T-cell (primary cell): ENCODE measurements around the gene LTB4R. TPM values are rescaled to one million over a fixed set of nuclear protein-coding genes. Genes with fewer than 3 reads are reported as not detected.
A peak's percentile ranks its signal among the peaks of the same experiment; 100 is the strongest.

Source experiments
- ATAC-seq, 4 experiments: fragments of 200-7000 bp in 3 of 4; fragments of 150-1000 bp in 1 of 4; cut with Tn5 transposase; replicated peaks in 1 of 4; 1 replicate in 3 of 4; 2 replicates in 1 of 4; pipeline ENCODE4 v1.10.0; 2021; ENCODE audit warnings: moderate library complexity in 3 of 4, mild to moderate bottlenecking in 2 of 4, moderate number of reproducible peaks in 1 of 4
- CTCF ChIA-PET, 2 donors: fragments of 300-600 bp; sonication (Branson Sonifier 250); formaldehyde crosslinking; loops; one replicate each; lab custom pipeline; 2022; ENCODE audit warnings: antibody characterized with exemption in 2 of 2; lab: Charles Lee
- POLR2A ChIA-PET, 2 donors: fragments of 300-600 bp; sonication (Branson Sonifier 250); formaldehyde crosslinking; loops; one replicate each; lab custom pipeline; 2022; ENCODE audit warnings: antibody characterized with exemption in 2 of 2; lab: Charles Lee
- DNase-seq, 35 experiments: peaks; one replicate each; pipeline versions ENCODE4 v3.0.0 to v3.0.0-alpha.2; 2013 to 2023
- H3K27ac ChIP-seq: one replicate; pipeline ENCODE4 v1.5.1; 2013; ENCODE audit warnings: low read length
- H3K27me3 ChIP-seq, 2 experiments: replicated peaks in 1 of 2; 1 replicate in 1 of 2; 2 replicates in 1 of 2; pipeline versions ENCODE4 v1.6.1 to v1.7.0; 2013; ENCODE audit warnings: low read length in 1 of 2, mixed read lengths in 1 of 2; ENCODE audit not compliant: control insufficient read depth in 2 of 2, insufficient read depth in 2 of 2; ENCODE audit errors: extremely low read depth in 1 of 2
- H3K36me3 ChIP-seq, 2 donors: 1 replicate in 1 of 2; 2 replicates in 1 of 2; pipeline versions ENCODE4 v1.6.1 to v1.7.0; 2013; ENCODE audit warnings: low read length in 1 of 2; ENCODE audit not compliant: control insufficient read depth in 2 of 2, insufficient read depth in 1 of 2; ENCODE audit errors: extremely low read depth in 1 of 2
- H3K4me1 ChIP-seq, 2 experiments: 1 replicate in 1 of 2; 2 replicates in 1 of 2; pipeline versions ENCODE4 v1.6.1 to v1.7.0; 2013; ENCODE audit warnings: low read length in 2 of 2, mixed read lengths in 1 of 2; ENCODE audit not compliant: insufficient read depth in 2 of 2, control insufficient read depth in 1 of 2; ENCODE audit errors: extremely low read depth in 1 of 2
- H3K4me3 ChIP-seq, 2 donors: 1 replicate in 1 of 2; 2 replicates in 1 of 2; pipeline versions ENCODE4 v1.5.1 to v1.7.0; 2013; ENCODE audit warnings: mild to moderate bottlenecking in 2 of 2, low read length in 1 of 2, moderate library complexity in 1 of 2; ENCODE audit not compliant: control insufficient read depth in 1 of 2; ENCODE audit errors: extremely low read depth in 1 of 2
- H3K9me3 ChIP-seq: 2 replicates; pipeline ENCODE4 v1.7.0; 2013
- H3K27ac Mint-ChIP-seq, 2 donors: one replicate each; pipeline ENCODE4 v1.8.0; 2020 to 2021; ENCODE audit warnings: mild to moderate bottlenecking in 2 of 2, mixed read lengths in 2 of 2
- H3K27me3 Mint-ChIP-seq, 2 donors: one replicate each; pipeline ENCODE4 v1.8.0; 2021 to 2022; ENCODE audit warnings: mixed read lengths in 2 of 2
- H3K36me3 Mint-ChIP-seq: one replicate; pipeline ENCODE4 v1.8.0; 2021; ENCODE audit warnings: mixed read lengths
- H3K4me1 Mint-ChIP-seq, 3 donors: one replicate each; pipeline ENCODE4 v1.8.0; 2020 to 2022; ENCODE audit warnings: mixed read lengths in 3 of 3, mild to moderate bottlenecking in 1 of 3
- H3K4me3 Mint-ChIP-seq, 3 donors: one replicate each; pipeline ENCODE4 v1.8.0; 2020 to 2022; ENCODE audit warnings: mild to moderate bottlenecking in 3 of 3, mixed read lengths in 3 of 3, moderate library complexity in 3 of 3
- H3K9me3 Mint-ChIP-seq, 3 donors: one replicate each; pipeline ENCODE4 v1.8.0; 2020 to 2022; ENCODE audit warnings: mixed read lengths in 3 of 3
- WGBS: methylation state at CpG from one replicate; pipeline ENCODE4 v1.1.5; 2013; ENCODE audit warnings: missing lambda C conversion rate; ENCODE audit not compliant: insufficient coverage; 5-methylcytosine and 5-hydroxymethylcytosine counted together
- total RNA-seq, 35 experiments: library from RNA in 6 of 35; stranded (reverse) in 6 of 35; fragments of 120-200 nt in 1 of 35; gene quantifications; one replicate each; pipeline versions ENCODE4 v1.2.1 to v1.2.4 and lab custom pipeline; 2013 to 2026

LTB4R gene
- total RNA-seq, 5 donors from 2014 or later (not counting 1 experiment from before 2014, with no cell fraction given) = 17.0 to 29.0 (median 18.0) TPM

DNA sequence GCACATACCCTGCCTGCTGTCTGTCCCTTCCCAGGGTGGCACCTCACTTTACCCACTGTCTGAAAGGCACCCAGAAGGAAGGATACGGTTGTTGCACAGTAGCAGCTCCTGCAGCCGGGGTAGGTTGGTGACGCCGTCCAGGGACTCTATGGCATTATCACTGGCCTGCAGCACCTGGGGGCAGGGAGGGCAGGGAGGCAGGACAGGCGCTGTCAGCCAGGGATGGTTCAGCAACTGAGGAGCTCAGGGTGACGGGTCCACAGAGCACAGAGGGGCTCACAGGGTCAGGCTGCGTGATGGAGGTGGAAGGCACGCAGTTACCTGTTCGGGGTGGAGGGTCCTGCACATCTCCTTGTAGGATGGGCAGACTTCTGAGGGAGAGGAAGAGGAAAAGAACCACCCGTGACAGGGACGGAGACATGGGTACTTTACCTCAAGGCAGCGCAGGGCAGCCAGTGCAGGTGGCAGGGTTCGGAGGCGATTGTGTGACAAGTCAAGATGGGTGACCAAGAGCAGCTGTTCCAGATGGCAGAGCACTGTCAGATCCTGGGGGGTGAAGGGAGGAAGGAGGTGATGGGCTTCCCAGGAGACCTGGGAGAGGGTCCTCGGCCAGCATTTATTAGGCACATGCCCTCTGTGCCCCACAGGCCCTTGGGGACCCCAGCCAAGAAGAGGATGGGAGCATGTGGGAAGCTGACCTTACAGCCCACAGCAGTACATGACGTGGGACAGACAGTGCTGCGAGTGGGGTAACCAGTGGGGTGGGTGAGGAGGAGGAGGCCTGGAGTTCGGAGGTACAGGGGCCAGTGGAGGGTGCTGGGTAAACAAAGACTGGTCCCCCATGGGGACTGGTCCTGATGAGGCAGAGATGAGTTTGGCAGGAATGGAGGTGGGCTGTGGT lies 44.7 kb upstream of the LTB4R start:
- Histone ChIP-seq H3K4me1 (peaks cover under 1 to 15% of the 10 kb centered on the region in 2 experiments), H3K4me3 (no peak overlapping the region), H3K27ac (no peak overlapping the region), H3K36me3 (peaks cover 18 to 45% of the 10 kb centered on the region in 2 donors), H3K9me3 (no peaks in the 10 kb centered on the region), H3K27me3 (no peaks in the 10 kb centered on the region)
- no peak for DNase-seq
- POLR2A ChIA-PET = interaction anchor here in 1 of 2 donors (1.2 kb wide), 1 partner anchor 20 kb away, joined by 4 read pairs; no protein-coding TSS in a partner anchor
- no peaks in the 10 kb centered on the region for H3K9me3 Mint-ChIP-seq
- no peaks in the 10 kb centered on the region for H3K27me3 Mint-ChIP-seq
- H3K27ac Mint-ChIP-seq = peak overlapping the region in 1 of 2 donors; percentile 7
- 91% methylated on average over 18 of the region's 18 CpGs for WGBS
- CTCF ChIA-PET = interaction anchor here in 1 of 2 donors (1.0 kb wide), 1 partner anchor 44 kb away, joined by 3 read pairs; the partner anchor contains the start of gene LTB4R2
- peaks cover 38% of the 10 kb centered on the region for H3K36me3 Mint-ChIP-seq
- no peak overlapping the region for H3K4me3 Mint-ChIP-seq
- H3K4me1 Mint-ChIP-seq = peaks cover 10 to 15% (median 13%) of the 10 kb centered on the region in 3 donors
- no peak for ATAC-seq

DNA sequence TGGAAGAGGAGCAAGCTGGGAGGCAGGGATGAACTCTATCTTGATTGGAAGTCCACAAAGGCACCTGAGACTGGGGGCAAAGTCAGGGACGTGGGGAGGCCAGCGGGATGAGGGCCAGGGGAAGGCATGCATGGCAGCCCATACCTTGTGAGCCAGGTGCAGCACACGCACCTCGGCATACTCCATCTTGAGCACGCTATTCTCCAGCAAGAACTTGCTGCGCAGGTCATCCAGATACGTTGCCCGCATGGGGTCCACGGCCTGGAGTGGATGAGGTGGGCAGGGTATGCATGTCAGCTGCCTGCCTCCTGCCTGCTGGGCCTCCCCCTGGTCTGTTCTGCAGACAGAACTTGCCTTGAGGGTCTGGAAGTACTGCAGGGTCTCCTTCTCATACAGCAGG lies 43.8 kb upstream of the LTB4R start:
- H3K36me3 Mint-ChIP-seq = peaks cover 35% of the 10 kb centered on the region

DNA sequence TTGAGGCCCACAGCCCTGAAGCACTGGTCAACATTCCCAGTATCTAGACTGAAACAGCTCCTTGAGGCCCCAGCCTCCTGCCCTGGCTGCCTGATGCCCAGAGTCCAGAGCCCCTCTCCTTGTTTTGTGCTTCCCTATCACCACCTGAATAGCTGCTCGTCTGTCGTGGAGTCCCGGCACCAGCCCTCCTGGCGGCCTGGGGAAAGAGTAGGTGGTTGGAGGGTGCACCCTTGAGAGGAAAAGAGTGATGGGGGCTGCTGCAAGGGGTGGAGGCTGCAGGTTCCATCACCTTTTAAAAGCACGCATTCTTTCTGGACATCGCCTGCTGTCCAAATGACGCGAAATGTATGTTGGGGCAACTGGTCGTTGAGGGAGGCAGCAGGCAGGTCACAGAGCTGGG lies 43.1 kb upstream of the LTB4R start:
- Histone ChIP-seq H3K27ac (no peak overlapping the region), H3K36me3 (peaks cover 14 to 45% of the 10 kb centered on the region in 2 donors), H3K9me3 (no peaks in the 10 kb centered on the region), H3K4me3 (no peak overlapping the region), H3K27me3 (no peaks in the 10 kb centered on the region), H3K4me1 (peaks cover 10 to 21% of the 10 kb centered on the region in 2 experiments)
- CTCF ChIA-PET = interaction anchor here in 1 of 2 donors (0.7 kb wide), 1 partner anchor 170 kb away, joined by 4 read pairs; no protein-coding TSS in a partner anchor
- DNase-seq = no peak
- Mint-ChIP-seq H3K27ac (no peak overlapping the region), H3K9me3 (no peaks in the 10 kb centered on the region), H3K36me3 (peaks cover 34% of the 10 kb centered on the region), H3K4me1 (peaks cover 24 to 30% (median 28%) of the 10 kb centered on the region in 3 donors), H3K4me3 (no peak overlapping the region), H3K27me3 (no peaks in the 10 kb centered on the region)
- POLR2A ChIA-PET = no interaction called here
- WGBS = 100% methylated on average over 5 of the region's 9 CpGs
- ATAC-seq = no peak

More for the DNA sequence above, 43.8 kb upstream of the LTB4R start:
- ATAC-seq = no peak
- POLR2A ChIA-PET = no interaction called here
- H3K4me3 Mint-ChIP-seq = no peak overlapping the region
- H3K27me3 ChIP-seq = no peaks in the 10 kb centered on the region
- H3K9me3 Mint-ChIP-seq = no peaks in the 10 kb centered on the region
- no peak overlapping the region for H3K27ac ChIP-seq
- no peaks in the 10 kb centered on the region for H3K9me3 ChIP-seq
- DNase-seq = no peak
- WGBS = 100% methylated on average over 8 of the region's 9 CpGs
- peaks cover 18 to 45% of the 10 kb centered on the region in 2 donors for H3K36me3 ChIP-seq
- peaks cover 19 to 24% (median 22%) of the 10 kb centered on the region in 3 donors for H3K4me1 Mint-ChIP-seq
- H3K27me3 Mint-ChIP-seq = no peaks in the 10 kb centered on the region
- CTCF ChIA-PET = no interaction called here
- no peak overlapping the region for H3K27ac Mint-ChIP-seq
- no peak overlapping the region for H3K4me3 ChIP-seq
- peaks cover 9 to 21% of the 10 kb centered on the region in 2 experiments for H3K4me1 ChIP-seq

DNA sequence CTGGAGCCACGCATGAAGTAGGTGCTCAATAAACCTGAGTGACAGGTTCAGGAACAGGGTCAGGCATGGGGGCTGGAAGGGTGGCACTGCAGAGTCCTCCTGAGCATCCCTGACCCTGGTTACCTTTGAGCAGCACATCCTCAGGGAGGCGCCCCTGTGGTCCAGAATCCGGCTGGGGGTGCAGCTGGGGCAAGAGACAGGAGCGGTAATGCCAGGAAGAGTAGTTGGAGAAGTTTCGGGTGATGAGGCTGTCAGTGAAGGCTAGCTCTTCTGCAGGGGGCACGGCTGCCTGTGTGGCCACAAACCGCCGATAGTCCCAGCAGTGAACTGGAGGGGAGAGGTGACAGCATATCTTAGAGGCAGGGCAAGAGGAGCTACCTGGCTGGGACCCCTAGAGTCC lies 41.9 kb upstream of the LTB4R start:
- ChIA-PET POLR2A (interaction anchor here in 1 of 2 donors (0.8 kb wide), 1 partner anchor 61 kb away, joined by 3 read pairs; no protein-coding TSS in a partner anchor), CTCF (interaction anchor here (0.7 to 2.6 kb wide), 5 partner anchors 21 to 27 kb away, joined by 3 to 30 read pairs (median 3); partner anchors contain the start of gene TINF2 (in 1 of the 2))
- no peaks in the 10 kb centered on the region for H3K27me3 ChIP-seq
- H3K4me3 Mint-ChIP-seq = peak overlapping the region in 2 of 3 donors; percentile 6 to 9
- peaks cover 34% of the 10 kb centered on the region for H3K36me3 Mint-ChIP-seq
- peaks cover 34 to 41% (median 35%) of the 10 kb centered on the region in 3 donors for H3K4me1 Mint-ChIP-seq
- whole genome bisulfite sequencing = 94% methylated on average over 6 of the region's 8 CpGs
- H3K9me3 Mint-ChIP-seq = no peaks in the 10 kb centered on the region
- peaks cover 14 to 40% of the 10 kb centered on the region in 2 donors for H3K36me3 ChIP-seq
- no peak for ATAC-seq
- H3K27me3 Mint-ChIP-seq = no peaks in the 10 kb centered on the region
- no peak overlapping the region for H3K27ac ChIP-seq
- no peaks in the 10 kb centered on the region for H3K9me3 ChIP-seq
- DNase-seq = no peak
- peak overlapping the region in 1 of 2 donors; percentile 19 for H3K27ac Mint-ChIP-seq
- H3K4me3 ChIP-seq = no peak overlapping the region
- H3K4me1 ChIP-seq = peaks cover 15 to 27% of the 10 kb centered on the region in 2 experiments

DNA sequence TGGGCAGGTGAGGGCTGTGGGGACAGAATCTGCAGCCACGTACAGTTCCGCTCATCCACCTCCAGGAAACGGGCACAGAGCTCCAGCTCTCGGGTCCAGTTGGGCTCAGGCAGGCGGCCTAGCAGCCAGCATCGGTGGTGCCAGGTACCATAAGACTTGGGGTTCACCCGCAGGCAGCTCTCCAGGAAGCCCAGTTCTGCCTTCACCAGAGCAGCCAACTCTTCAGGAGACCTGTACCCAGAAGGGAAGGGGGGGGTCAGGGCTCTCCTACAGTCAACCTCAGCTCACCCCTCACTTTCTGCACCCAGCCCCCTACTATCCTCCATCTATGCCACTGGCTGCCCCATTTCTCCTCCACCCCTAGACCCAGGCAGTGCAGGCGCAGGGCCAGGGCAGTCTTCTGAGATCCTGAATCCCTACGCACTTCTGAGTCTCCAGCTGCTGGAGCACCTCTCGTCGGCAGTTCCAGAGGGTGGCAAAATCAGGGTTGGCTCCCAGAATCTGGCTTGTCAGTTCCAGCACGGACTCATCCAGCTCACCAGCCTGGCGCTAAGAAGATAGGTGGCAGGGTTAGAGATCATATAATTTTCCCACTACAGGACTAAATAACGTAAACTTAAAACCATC lies 41.3 kb upstream of the LTB4R start:
- Mint-ChIP-seq H3K4me3 (peak overlapping the region; percentile 84 to 90 (median 90)), H3K36me3 (peaks cover 29% of the 10 kb centered on the region), H3K4me1 (peaks cover 34 to 43% (median 37%) of the 10 kb centered on the region in 3 donors), H3K27me3 (no peaks in the 10 kb centered on the region), H3K27ac (peak overlapping the region in 1 of 2 donors; percentile 95), H3K9me3 (no peaks in the 10 kb centered on the region)
- no peaks in the 10 kb centered on the region for H3K9me3 ChIP-seq
- ChIA-PET CTCF (interaction anchor here (0.6 to 2.6 kb wide), 6 partner anchors 9 to 161 kb away, joined by 3 to 30 read pairs (median 3); partner anchors contain the start of gene TINF2 (in 1 of the 2)), POLR2A (interaction anchor here (0.8 to 2.3 kb wide), 3 partner anchors 27 to 61 kb away, joined by 3 to 19 read pairs (median 3); partner anchors contain the start of gene TINF2 (in 1 of the 2))
- no peak overlapping the region for H3K4me3 ChIP-seq
- no peaks in the 10 kb centered on the region for H3K27me3 ChIP-seq
- peaks cover 14 to 39% of the 10 kb centered on the region in 2 donors for H3K36me3 ChIP-seq
- DNase-seq = no peak
- H3K4me1 ChIP-seq = peaks cover 15 to 29% of the 10 kb centered on the region in 2 experiments
- ATAC-seq = no peak
- H3K27ac ChIP-seq = no peak overlapping the region
- WGBS = 94% methylated on average over 10 of the region's 14 CpGs
